HG03175 (cell line): ENCODE results near the gene PRPF19.

Experiments used
- ATAC-seq: cut with Tn5 transposase; IDR thresholded peaks from one replicate; pipeline ENCODE4 v1.9.1; 2021; ENCODE audit warnings: mild to moderate bottlenecking, moderate library complexity; ENCODE audit not compliant: unreplicated experiment

PRPF19 gene

GRCh38 chr11:60938500-60938899 lies 32.1 kb upstream of the PRPF19 start:
- ATAC-seq, result no peak

- ATAC-seq, result no peak
Measured at GRCh38 chr11:60937811-60938210, 31.4 kb upstream of the PRPF19 start.

- no peak for ATAC-seq
Measured at GRCh38 chr11:60937144-60937527, 30.8 kb upstream of the PRPF19 start.

DNA sequence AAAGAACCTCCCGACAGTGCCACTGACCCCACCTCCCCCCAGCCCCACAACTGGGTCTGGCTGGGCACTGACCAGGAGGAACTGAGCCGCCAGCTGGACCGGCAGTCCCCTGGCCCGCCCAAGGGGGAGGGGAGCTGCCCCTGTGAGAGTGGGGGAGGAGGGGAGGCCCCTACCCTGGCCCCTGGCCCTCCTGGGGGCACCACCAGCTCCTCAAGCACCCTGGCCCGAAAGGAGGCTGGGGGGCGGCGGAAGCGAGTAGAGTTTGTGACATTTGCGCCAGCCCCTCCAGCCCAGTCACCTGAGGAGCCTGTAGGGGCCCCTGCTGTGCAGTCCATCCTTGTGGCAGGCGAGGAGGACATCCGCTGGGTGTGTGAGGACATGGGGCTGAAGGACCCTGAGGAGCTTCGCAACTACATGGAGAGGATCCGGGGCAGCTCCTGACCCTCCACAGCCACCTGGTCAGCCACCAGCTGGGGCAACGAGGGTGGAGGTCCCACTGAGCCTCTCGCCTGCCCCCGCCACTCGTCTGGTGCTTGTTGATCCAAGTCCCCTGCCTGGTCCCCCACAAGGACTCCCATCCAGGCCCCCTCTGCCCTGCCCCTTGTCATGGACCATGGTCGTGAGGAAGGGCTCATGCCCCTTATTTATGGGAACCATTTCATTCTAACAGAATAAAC lies 30.2 kb upstream of the PRPF19 start:
- ATAC-seq, result no peak

DNA sequence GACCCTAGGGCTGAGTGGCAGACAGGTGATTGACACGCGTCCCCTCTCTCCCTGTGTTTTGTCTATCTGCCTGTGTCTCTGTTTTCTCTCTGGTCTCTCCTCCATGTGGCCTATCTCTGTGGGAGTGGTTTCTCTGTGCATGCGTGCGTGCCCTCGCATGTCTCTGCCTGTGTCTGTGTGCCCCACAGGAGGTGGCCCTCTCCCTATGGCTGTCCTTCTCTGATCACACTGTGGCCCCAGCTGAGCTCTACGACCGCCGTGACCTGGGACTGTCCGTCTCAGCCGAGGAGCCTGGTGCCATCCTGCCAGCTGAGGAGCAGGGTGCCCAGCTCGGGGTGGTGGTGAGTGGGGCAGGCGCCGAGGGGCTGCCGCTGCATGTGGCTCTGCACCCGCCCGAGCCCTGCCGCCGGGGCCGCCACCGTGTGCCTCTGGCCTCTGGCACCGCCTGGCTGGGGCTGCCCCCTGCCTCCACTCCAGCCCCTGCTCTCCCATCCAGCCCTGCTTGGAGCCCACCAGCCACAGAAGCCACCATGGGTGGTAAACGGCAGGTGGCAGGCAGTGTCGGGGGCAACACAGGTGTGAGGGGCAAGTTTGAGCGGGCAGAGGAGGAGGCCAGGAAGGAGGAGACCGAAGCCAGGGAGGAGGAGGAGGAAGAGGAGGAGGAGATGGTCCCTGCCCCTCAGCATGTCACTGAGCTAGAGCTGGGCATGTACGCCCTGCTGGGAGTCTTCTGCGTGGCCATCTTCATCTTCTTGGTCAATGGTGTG lies 29.5 kb upstream of the PRPF19 start:
- ATAC-seq, result no peak

DNA sequence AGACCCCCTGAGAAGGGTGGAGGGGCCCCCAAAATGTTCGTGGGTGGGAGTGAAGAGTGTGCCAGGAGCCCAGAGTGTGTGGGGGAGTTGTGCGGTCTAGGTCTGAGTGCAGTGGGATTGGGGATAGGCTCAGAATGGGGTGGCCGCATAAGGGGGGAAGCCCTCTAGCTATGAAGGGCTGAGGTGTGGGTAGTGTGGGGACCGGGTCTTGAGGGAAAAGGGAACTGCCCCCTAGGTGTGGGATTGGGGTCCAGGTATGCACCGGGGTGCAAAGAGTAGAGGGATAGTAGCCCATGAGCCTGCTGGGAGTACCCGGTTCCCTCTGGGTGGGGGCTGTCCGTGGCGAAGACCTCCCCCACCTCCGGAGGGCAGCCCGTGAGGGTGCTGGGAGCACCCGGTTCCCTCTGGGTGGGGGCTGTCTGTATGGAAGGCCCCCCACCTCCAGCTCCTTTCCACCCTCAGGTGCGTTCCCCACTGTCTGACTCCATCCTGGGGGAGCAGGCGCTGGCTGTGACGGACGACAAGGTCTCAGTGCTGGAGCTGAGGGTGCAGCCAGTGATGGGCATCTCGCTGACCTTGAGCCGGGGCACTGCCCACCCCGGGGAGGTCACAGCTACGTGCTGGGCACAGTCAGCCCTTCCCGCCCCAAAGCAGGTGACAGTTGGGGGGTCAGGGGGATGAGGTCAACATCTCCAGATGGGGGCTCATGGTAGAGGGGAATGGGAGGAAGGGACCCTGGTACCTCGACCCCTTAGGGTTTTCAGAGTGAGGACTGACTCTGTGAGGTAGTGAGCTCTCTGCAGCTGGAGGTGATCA lies 28.6 kb upstream of the PRPF19 start:
- ATAC-seq, result no peak

- ATAC-seq, result no peak
Measured at GRCh38 chr11:60934124-60934789, 27.9 kb upstream of the PRPF19 start.

GRCh38 chr11:60933416-60934123 lies 27.2 kb upstream of the PRPF19 start:
- ATAC-seq, result no peak

DNA sequence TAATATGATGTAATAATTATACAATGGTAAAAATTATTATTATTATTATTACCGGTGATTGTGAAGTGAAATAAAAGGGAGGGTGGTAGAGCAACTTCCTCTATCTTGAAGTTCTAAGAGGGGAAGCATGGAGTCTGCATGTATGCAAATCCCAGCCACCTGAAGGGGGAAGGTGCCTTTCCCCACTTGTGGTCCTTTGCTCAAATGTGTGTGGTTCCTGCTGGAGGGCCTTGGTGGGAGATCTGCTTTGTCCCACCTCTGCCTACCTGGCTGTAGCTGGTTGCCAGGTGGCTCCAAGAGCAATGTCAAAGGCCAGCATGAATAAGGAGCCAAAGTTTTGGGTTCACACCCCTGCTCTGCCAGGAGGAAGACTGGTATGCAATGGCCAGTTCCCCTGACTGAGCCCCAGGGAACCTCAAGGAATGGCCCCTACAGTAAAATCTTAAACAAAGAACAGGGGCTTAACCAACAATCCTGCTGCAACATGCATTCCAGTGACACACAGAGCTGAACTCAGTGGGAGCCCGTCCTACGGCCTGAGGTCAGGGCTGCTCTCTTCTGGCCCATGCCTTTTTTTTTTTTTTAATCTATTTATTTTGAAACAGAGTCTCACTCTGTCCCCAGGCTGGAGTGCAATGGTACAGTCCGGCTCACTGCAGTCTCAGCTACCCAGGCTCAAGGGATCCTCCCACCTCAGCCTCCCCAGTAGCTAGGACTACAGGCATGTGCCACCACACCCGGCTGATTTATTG lies 26.4 kb upstream of the PRPF19 start:
- ATAC-seq, result no peak

- ATAC-seq, result no peak
Measured at GRCh38 chr11:60931917-60932316, 25.5 kb upstream of the PRPF19 start.

DNA sequence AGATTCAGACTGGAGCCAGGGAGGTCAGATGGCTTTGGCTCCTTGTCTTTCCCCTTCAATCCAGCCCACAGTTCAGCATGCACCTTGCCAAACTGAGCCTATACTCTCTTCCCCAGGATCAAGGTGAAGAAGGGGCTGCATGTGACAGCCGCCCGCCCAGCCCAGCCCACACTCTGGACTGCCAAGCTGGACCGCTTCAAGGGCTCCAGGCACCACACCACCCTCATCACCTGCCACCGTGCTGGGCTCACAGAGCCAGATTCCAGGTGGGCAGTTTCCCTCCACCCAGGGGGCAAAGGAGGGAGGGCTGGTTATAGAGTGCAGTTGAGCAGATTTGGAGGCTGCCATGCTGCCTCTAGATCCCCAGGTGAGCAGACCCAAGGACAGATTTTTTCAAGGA lies 24.0 kb upstream of the PRPF19 start:
- no peak for ATAC-seq

- no peak for ATAC-seq
Measured at GRCh38 chr11:60929764-60930163, 23.4 kb upstream of the PRPF19 start.

DNA sequence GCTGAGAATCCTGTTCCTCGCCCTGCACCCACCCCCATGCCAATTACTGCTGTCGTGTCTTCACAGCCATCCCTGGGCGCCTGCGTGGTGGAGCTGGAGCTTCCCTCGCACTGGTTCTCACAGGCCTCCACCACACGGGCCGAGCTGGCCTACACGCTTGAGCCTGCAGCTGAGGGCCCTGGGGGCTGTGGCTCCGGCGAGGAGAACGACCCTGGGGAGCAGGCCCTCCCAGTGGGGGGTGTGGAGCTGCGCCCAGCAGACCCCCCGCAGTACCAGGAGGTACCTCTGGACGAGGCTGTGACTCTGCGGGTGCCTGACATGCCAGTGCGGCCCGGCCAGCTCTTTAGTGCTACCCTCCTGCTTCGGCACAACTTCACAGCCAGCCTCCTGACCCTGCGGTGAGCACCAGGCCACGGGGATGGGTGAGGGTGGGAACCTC lies 22.2 kb upstream of the PRPF19 start:
- ATAC-seq, result no peak

DNA sequence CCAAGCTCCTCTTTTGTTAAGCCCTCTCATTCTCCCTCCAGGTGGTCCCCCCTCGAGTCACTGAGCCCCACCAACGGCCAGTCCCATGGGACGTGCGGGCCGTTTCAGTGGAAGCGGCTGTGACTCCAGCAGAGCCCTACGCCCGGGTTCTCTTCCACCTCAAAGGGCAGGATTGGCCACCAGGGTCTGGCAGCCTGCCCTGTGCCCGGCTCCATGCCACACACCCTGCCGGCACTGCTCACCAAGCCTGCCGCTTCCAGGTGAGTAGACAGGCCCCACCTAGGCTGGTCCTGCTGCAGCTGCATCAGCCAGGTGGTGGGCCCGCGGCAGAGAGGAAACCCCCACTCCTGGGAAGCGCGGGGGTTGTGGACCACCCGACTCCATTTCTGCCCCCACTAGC lies 21.2 kb upstream of the PRPF19 start:
- no peak for ATAC-seq

- ATAC-seq, result no peak
Measured at GRCh38 chr11:60927061-60927592, 20.7 kb upstream of the PRPF19 start.

- no peak for ATAC-seq
Measured at GRCh38 chr11:60926500-60926899, 20.1 kb upstream of the PRPF19 start.

DNA sequence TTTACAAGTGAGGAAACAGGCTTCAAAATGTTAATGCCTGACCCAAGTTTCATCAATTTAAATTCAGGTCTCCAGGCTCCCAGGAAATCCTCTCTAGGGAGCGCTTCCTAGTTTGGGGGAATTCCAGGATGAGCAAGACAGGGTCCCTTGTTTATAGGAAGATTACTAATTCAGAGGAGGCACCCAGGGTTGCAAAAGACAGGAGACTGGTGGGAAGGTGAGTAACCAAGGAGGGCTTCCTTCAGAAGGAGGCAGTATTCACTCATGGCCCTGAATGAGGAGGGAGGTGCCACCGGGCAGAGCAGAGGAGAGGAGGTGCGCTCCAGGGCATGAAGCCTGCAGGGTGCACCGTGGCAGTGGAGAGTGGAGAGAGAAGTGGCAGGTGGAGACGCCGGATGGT lies 19.5 kb upstream of the PRPF19 start:
- no peak for ATAC-seq

DNA sequence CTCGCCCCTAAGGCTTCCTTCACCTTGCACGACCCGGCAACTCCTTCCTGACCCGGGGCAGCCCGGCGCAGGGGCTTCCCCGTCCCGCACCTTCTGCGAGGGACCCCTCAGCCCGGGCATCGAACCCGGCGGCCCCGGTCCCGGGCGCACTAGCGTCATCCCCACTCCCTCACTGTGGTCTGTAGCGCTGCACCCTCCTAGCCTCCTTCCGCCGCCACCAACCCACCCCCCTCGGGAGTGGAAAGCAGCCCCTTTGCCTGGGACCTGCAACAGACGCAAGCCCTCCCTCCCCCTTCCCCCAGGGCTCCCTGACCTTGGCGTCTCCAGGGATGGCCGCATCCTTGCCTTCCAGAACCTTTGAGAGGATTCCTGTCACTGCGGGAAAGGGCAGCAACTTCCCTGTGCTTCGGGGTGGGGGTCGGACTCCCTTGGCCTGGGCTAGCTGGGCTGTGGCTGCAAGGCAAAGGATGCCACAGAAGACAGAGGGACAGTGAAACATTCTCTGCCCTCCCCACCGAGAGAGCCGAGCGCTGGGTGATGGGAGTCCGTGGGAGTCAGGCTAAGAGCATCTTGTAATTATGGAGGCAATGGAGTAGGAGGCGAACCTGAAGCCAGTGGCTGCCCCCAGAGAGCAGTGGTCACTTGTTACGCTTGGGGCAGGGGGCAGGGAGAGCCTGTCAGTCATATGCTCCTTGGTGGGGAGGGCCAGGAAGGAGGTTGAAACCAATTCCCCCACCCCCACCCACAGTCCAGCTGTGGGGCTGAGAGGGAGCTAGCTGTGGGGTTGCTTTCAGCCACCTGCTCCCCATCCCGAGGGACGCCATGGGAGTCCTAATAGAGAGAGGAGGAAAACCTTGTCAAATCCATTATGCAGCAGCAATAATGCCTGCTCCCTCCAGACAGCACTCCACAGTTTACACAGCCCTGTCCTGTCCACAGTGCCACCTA lies 18.8 kb upstream of the PRPF19 start:
- no peak for ATAC-seq
